Gastrocnemius medialis (tissue), 4 donors: Measurements from ENCODE around the gene LRG1.

Experiments
- CTCF ChIP-seq, 5 experiments: fragments of 450-650 bp in 3 of 5; fragments of 200-600 bp in 2 of 5; sonication (generic) in 2 of 5; IDR thresholded peaks in 4 of 5; conservative IDR thresholded peaks in 1 of 5; 1 replicate in 4 of 5; 2 replicates in 1 of 5; pipeline ENCODE4 v1.5.1; 2016 to 2019; ENCODE audit warnings: antibody characterized with exemption in 5 of 5, mild to moderate bottlenecking in 3 of 5, moderate library complexity in 3 of 5
- POLR2A ChIP-seq, 2 donors: fragments of 450-650 bp; IDR thresholded peaks; one replicate each; pipeline ENCODE4 v1.6.1; 2017; ENCODE audit warnings: antibody characterized with exemption in 2 of 2, mild to moderate bottlenecking in 2 of 2, moderate library complexity in 2 of 2

- no peak for TF ChIP-seq CTCF (IDR thresholded peaks at IDR 0.05 in 4 of 5, conservative IDR thresholded peaks at IDR 0.05 in 1 of 5)
- TF ChIP-seq POLR2A (IDR thresholded peaks at IDR 0.05) = peak; percentile 37 to 63
Measured at GRCh38 chr19:4531562-4532165, 8.2 kb downstream of the LRG1 start.
